AG04450 (cell line): ENCODE measurements around the gene PPP3CA. TPM values are rescaled to one million over a fixed set of nuclear protein-coding genes. Genes with fewer than 3 reads are reported as not detected.

Experiments used
- CTCF ChIA-PET: fragments of 300-600, 350-600 bp; formaldehyde crosslinking; extraction: SDS; loops from one replicate; lab custom pipeline; 2022; ENCODE audit warnings: antibody characterized with exemption, inconsistent platforms; lab: Charles Lee
- POLR2A ChIA-PET: fragments of 350-600 bp; formaldehyde crosslinking; extraction: SDS; loops from one replicate; lab custom pipeline; 2021; ENCODE audit warnings: antibody characterized with exemption, inconsistent platforms; lab: Yijun Ruan, JAX
- DNase-seq: peaks from one replicate; pipeline ENCODE4 v3.0.0-alpha.2; 2011; ENCODE audit warnings: low read depth, low spot score
- H3K27ac ChIP-seq: one replicate; pipeline ENCODE4 v1.5.1; 2012; ENCODE audit warnings: low read depth, low read length, control low read depth
- H3K27me3 ChIP-seq: one replicate; pipeline ENCODE4 v1.6.0; 2012; ENCODE audit warnings: low read length; ENCODE audit not compliant: control insufficient read depth, insufficient read depth
- H3K4me3 ChIP-seq: 2 replicates; pipeline ENCODE4 v1.5.1; 2011; ENCODE audit warnings: mild to moderate bottlenecking, low read depth, low read length, control low read depth
- H3K9me3 ChIP-seq: 2 replicates; pipeline ENCODE4 v1.5.1; 2012; ENCODE audit warnings: low read length; ENCODE audit not compliant: control insufficient read depth, insufficient read depth
- polyA plus RNA-seq: library from polyadenylated mRNA; depleted of rRNA; stranded (reverse); fragments of >200 nt; gene quantifications from 2 replicates; pipeline ENCODE4 v1.2.3, GENCODE V29; 2011
- TF ChIP-seq, protein P1 (sequence below): IDR thresholded peaks from 2 replicates; pipeline ENCODE4 v1.5.1; 2011; ENCODE audit warnings: low read depth, low read length, control low read depth, inconsistent platforms

PPP3CA gene
- polyA plus RNA-seq, 1 experiment, result 38.7 TPM

DNA sequence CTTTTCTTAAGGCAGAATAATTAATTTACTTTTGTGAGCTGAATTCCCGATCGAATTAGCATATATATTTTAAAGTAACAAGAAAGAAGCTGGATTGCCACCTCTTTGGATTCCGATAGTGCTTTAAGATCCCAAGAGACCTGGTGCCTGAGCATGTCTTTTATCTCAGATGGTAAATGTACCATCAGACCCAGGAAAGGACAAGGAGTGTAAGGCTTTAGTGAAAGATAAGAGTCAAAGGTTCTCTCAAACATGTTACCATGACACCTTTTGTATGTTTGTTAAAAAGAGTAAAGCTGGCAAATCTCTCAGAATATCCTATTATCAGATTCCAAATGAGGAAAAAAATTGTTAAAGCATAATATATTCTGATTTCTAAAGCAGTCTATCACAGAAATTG lies 198.8 kb downstream of the PPP3CA start:
- TF ChIP-seq, protein P1, sequence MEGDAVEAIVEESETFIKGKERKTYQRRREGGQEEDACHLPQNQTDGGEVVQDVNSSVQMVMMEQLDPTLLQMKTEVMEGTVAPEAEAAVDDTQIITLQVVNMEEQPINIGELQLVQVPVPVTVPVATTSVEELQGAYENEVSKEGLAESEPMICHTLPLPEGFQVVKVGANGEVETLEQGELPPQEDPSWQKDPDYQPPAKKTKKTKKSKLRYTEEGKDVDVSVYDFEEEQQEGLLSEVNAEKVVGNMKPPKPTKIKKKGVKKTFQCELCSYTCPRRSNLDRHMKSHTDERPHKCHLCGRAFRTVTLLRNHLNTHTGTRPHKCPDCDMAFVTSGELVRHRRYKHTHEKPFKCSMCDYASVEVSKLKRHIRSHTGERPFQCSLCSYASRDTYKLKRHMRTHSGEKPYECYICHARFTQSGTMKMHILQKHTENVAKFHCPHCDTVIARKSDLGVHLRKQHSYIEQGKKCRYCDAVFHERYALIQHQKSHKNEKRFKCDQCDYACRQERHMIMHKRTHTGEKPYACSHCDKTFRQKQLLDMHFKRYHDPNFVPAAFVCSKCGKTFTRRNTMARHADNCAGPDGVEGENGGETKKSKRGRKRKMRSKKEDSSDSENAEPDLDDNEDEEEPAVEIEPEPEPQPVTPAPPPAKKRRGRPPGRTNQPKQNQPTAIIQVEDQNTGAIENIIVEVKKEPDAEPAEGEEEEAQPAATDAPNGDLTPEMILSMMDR, result no peak
- no peak overlapping the region for H3K4me3 ChIP-seq
- POLR2A ChIA-PET, result no interaction called here
- no peak for DNase-seq
- CTCF ChIA-PET, result interaction anchor here (1.0 to 1.7 kb wide), 2 partner anchors 20 to 862 kb away, joined by 3 to 6 read pairs; no protein-coding TSS in a partner anchor
- H3K27ac ChIP-seq, result no peak overlapping the region
- H3K9me3 ChIP-seq, result no peaks in the 10 kb centered on the region
- H3K27me3 ChIP-seq, result no peaks in the 10 kb centered on the region

DNA sequence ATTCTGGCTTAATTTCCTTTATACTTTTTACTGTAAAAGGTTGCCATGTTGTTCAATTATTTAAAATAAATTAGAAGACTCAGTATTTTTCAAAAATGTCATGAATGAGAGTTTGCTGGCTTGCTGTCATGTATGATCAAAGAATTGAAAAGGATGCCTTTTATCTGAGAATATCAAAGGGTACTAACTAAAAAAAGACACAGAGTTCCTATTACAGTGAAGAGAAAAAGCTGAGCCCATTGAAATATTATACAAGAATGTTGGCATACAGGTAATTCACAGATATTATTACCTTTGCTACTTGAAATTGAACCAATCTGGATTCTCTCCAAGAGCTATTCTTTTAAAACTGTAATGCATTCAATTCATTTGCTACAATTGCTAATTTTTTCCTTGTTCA lies 200.0 kb downstream of the PPP3CA start:
- CTCF ChIA-PET, result no interaction called here
- POLR2A ChIA-PET, result no interaction called here
- TF ChIP-seq, protein P1, result no peak

DNA sequence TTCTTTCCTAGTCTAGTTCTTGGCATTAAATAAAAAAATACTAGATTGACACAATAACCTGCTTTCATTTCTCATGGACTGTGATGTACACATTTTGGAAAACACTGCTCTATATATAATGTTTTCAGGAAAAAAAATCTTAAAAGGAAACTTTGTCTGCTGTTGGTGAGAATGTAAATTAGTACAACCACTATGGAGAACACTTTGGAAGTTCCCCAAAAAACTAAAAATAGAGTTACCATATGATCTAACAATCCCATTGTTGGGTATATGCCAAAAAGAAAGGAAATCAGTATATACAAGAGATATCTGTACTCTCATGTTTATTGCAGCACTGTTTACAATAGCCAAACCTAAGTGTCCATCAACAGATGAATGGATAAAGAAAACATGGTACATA lies 202.3 kb downstream of the PPP3CA start:
- H3K27ac ChIP-seq, result no peak overlapping the region
- TF ChIP-seq, protein P1, result no peak
- DNase-seq, result no peak
- no peaks in the 10 kb centered on the region for H3K27me3 ChIP-seq
- ChIA-PET CTCF (no interaction called here), POLR2A (no interaction called here)
- no peaks in the 10 kb centered on the region for H3K9me3 ChIP-seq
- no peak overlapping the region for H3K4me3 ChIP-seq

More for the DNA sequence above, 200.0 kb downstream of the PPP3CA start:
- no peak overlapping the region for H3K27ac ChIP-seq
- no peak for DNase-seq
- H3K9me3 ChIP-seq, result no peaks in the 10 kb centered on the region
- H3K27me3 ChIP-seq, result no peaks in the 10 kb centered on the region
- H3K4me3 ChIP-seq, result no peak overlapping the region

DNA sequence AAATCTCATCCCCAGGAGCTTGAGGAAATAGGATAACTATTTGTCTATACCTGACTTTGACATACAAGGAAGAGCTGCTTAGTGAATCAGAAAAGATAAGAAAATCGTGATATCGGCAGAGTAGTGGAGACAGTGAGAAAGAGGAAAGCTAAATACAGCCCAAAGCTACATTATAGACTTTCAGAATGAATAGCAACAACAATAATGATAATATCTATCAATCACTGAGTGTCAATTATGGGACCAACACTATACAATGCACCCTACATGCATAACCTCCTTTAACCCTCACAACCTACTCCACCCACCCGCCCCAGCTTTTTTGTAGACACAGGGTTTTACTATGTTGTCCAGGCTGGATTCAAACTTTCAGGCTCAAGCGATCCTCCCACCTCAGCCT lies 205.1 kb downstream of the PPP3CA start:
- H3K27ac ChIP-seq, result no peak overlapping the region
- H3K27me3 ChIP-seq, result no peaks in the 10 kb centered on the region
- no peak for DNase-seq
- ChIA-PET POLR2A (no interaction called here), CTCF (no interaction called here)
- H3K9me3 ChIP-seq, result no peaks in the 10 kb centered on the region
- no peak overlapping the region for H3K4me3 ChIP-seq
- TF ChIP-seq, protein P1, result no peak

DNA sequence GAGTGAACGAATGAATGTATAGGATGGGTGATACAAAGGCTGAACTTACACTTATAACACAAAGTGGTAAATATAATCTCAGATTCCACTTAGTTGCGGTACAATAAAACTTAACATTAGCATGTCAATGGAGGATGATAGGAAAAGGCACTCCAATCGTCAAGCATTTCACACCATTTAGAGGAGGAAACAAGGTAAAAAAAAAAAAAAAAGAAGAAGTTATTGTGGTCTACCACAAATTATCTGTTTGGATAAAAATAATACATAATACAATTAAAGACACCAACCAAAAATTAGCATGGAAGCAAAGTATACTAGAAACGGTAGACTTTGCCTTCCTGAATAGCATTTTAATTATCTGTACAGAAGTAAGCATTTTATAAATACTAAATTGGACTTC lies 205.5 kb downstream of the PPP3CA start:
- H3K9me3 ChIP-seq, result no peaks in the 10 kb centered on the region
- H3K4me3 ChIP-seq, result no peak overlapping the region
- TF ChIP-seq, protein P1, result no peak
- H3K27me3 ChIP-seq, result no peaks in the 10 kb centered on the region
- ChIA-PET CTCF (no interaction called here), POLR2A (no interaction called here)
- no peak overlapping the region for H3K27ac ChIP-seq
- DNase-seq, result no peak
